Lung microvascular endothelial cell (primary cell): Measurements from ENCODE around the gene MYL9. TPM values are rescaled to one million over a fixed set of nuclear protein-coding genes. Genes with fewer than 3 reads are reported as not detected.
A peak's percentile ranks its signal among the peaks of the same experiment; 100 is the strongest.
"Not testable (repeated sequence)": the region's sequence is repeated elsewhere in the genome, so short reads cannot be mapped to it uniquely, and the experiment has no call there.

Experiments
- DNase-seq, 2 donors: peaks; one replicate each; pipeline versions ENCODE4 v3.0.0 to v3.0.0-alpha.2; 2010; ENCODE audit warnings: low read depth in 2 of 2
- total RNA-seq: library from RNA; depleted of rRNA; stranded (reverse); fragments of >200 nt; gene quantifications from 2 replicates; pipeline ENCODE4 v1.2.1, GENCODE V29; 2014

The MYL9 gene
- total RNA-seq, 1 donor from 2014 or later, result 0.60 TPM

DNA sequence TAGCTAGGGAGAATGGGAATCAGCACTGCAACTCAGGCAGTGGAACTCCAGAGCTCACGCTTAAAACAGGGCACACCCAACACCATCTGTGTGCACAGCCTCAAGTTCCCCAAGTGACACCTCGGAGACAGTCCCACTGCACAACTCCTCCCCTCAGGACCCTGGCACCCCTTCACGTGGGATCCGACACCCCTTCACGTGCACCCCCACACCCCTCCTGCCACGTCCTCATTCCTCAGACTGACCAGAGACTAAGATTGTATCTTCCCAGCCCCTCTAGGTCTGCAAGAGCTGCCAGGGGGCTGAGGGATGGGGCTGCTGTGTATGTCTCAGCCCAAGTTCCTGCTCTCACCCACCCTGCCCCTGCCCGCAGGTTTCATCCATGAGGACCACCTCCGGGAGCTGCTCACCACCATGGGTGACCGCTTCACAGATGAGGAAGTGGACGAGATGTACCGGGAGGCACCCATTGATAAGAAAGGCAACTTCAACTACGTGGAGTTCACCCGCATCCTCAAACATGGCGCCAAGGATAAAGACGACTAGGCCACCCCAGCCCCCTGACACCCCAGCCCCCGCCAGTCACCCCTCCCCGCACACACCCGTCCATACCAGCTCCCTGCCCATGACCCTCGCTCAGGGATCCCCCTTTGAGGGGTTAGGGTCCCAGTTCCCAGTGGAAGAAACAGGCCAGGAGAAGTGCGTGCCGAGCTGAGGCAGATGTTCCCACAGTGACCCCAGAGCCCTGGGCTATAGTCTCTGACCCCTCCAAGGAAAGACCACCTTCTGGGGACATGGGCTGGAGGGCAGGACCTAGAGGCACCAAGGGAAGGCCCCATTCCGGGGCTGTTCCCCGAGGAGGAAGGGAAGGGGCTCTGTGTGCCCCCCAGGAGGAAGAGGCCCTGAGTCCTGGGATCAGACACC is 7.6 kb downstream of the MYL9 start:
- DNase-seq, result no peak

DNA sequence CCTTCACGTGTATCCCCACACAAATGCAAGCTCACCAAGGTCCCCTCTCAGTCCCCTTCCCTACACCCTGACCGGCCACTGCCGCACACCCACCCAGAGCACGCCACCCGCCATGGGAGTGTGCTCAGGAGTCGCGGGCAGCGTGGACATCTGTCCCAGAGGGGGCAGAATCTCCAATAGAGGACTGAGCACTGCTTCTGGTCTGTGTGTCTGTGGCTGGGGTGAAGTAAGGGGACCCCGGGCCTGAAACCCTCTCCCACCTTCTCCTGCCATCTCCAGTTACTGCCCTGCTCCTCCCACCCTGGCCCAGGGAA is 8.3 kb downstream of the MYL9 start:
- DNase-seq, result no peak

DNA sequence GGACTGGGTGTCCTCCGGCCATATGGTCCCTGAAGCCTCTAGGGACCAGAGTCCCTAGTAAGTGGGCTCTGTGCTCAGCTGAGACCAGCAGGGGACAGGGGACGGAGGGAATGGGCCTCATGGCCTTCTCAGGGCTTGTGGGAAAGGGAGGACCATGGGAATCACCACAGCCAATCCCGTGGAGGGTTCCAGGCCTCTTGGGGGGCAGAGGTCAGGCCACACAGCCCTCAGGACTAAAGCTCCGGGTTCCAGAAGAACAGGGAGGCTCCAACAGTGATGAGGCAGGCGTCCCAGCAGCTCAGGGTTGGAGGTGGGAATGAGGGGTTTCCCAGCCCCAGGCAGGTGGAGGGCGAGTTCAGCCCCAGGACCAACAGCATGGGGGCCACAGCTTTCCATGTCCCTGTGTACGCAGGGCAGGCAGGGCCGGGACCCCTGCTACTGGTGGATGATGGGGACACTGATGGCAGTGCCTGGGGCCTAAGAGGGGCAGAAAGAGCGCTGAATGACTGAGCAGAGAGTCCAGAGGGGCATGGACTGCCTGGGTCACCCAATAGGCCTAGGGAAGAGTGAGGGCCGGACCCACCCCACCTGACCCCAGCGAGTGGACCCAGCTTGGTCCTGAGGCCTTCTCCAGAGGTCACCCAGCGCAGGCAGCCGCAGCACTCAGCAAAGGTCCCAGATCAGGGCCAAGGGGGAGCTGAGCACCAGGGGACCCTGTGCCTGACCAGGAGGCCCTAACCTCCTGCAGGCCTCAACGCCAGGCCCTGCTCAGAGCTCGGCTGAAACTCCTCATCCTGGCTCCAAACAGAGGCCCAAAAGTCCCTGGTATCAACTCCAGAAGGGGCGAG is 8.8 kb downstream of the MYL9 start:
- DNase-seq, result no peak

DNA sequence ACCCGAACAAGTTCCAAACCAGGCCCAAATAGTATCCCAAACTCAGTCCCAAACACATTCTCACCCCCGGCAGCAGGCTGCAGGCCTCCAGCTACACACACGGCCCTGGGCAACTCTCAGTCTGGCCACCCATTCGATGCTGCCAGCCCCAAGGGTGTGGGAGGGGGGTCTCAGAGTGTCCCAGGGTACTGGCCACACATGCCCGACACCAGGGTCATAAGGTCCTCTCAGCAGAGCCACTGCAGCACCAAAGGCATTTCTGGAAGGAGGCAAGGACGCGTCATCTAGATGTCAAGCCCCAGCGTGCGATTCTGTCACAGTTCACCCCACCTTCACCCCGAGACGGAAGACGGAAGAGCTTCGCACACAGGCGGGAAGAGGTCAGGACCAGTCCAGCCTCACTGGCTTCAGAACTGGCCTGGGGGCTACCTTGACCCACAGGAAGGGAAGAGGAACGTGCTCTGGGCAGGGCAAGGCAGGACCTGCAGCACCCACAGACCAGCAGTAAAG is 9.5 kb downstream of the MYL9 start:
- no peak for DNase-seq

DNA sequence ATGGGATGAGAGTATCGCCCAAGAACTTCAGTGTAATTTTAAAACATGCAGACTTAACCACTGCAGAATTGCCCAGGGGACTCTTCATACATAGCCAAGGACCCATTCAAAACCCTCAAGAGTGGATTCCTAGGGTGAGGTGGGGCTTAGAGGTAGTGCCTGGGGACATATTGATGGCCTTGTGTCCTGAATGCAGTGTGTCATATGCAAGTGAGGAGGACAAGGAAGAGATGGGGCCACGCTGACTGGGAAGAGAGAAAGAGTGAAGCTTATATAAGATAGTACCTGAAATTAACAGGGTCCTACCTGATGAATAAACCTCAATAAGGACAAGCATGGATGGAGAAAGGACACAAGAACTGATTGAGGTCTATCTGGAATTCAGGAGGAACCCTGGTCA is 13.9 kb downstream of the MYL9 start:
- no peak for DNase-seq

DNA sequence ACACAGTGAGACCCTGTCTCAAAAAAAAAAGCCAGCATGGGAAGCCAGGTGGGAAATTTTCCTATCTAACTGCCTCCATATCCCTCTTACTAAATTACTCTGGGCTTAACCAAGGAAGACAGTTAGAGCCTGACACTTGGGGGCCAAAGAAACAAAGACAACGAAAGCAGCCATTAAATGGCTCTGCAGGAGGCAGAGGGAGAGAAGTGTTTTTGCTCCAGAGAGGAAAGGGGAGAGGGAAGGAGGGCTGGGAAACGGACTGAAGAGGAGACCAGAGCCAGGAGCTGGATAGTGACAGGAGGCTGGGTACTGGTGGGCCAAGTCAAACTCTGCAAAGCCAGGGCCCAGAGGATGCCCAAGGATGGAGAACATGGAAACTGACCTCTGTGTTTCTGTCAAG is 21.4 kb downstream of the MYL9 start:
- no peak for DNase-seq

DNA sequence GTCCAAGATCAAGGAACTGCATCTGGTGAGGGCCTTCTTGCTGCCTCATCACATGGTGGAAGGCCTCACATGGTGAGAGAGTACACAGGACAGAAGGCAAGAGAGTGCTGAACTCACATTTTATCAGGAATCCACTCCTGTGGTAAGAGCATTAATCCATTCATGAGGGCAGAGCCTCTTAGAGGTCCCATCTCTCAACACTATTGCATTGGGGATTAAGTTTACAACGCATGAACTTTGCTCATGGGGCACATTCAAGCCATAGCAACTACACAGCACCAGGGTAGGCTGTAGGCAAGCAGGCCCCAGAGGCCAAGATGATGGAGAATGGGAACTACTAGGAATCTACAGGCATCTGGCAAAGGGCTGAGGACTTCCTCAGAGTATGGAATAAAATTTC is 22.1 kb downstream of the MYL9 start:
- DNase-seq, result no peak

DNA sequence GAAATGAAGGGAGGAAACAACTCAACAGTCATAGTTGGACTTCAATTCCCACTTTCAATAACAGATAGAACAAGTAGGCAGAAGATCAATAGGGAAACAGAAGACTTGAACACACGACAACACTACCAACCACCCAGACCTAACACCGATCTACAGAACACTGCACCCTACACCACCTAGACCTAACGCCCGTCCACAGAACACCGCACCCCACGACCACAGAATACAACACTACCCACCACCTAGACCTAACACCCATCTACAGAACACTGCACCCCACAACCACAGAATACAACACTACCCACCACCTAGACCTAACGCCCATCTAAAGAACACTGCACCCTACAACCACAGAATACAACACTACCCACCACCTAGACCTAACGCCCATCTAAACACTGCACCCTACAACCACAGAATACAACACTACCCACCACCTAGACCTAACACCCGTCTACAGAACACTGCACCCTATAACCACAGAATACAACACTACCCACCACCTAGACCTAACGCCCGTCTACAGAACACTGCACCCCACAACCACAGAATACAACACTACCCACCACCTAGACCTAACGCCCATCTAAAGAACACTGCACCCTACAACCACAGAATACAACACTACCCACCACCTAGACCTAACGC is 22.9 kb downstream of the MYL9 start:
- DNase-seq, result not testable (repeated sequence)

DNA sequence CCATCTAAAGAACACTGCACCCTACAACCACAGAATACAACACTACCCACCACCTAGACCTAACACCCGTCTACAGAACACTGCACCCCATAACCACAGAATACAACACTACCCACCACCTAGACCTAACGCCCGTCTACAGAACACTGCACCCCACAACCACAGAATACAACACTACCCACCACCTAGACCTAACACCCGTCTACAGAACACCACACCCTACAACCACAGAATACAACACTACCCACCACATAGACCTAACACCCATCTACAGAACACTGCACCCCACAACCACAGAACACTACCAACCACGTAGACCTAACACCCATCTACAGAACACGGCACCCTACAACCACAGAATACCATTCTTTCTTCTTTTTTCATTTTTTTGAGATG is 23.4 kb downstream of the MYL9 start:
- DNase-seq, result not testable (repeated sequence)

DNA sequence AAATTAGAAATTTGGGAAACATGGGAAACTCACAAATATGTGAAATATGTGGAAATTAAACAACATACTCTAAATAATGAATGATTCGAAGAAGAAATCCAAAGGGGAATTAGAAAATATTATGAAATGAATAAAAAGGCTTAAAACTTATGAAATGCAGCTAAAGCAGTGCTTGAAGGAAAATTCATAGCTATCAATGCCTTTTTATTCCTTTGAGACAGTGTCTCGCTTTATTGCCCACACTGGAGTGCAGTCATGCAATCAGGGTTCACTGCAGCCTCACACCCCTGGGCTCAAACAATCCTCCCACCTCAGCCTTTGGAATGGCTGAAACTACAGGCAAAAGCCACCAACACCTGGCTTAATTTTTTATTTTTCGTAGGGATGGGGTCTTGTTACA is 24.2 kb downstream of the MYL9 start:
- no peak for DNase-seq

DNA sequence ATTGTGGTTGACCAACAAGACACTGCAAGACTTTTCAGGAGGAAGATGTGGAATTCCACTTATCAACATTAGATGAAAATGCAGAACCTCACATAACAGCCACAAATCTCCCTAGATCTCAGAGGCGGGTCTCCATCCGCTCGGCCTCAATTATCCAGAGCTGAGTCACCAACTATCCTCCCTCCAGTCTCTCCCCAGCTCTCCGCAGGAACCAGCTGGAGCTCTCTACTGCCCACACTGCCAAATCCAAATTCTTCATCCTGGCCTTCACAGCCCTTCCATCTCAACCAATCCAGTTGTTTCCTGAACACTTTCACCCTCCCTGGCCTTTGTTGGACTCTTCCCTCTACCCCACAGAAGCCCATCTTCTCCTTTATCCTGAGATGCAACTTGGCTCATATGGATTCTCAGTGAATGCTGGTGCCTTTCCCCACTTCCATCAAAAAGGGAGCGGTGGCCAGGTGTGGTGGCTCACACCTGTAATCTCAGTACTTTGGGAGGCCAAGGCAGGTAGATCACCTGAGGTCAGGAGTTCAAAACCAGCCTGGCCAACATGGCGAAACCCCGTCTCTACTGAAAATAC is 28.6 kb downstream of the MYL9 start:
- DNase-seq, result peak in 1 of 2 donors; percentile 46

DNA sequence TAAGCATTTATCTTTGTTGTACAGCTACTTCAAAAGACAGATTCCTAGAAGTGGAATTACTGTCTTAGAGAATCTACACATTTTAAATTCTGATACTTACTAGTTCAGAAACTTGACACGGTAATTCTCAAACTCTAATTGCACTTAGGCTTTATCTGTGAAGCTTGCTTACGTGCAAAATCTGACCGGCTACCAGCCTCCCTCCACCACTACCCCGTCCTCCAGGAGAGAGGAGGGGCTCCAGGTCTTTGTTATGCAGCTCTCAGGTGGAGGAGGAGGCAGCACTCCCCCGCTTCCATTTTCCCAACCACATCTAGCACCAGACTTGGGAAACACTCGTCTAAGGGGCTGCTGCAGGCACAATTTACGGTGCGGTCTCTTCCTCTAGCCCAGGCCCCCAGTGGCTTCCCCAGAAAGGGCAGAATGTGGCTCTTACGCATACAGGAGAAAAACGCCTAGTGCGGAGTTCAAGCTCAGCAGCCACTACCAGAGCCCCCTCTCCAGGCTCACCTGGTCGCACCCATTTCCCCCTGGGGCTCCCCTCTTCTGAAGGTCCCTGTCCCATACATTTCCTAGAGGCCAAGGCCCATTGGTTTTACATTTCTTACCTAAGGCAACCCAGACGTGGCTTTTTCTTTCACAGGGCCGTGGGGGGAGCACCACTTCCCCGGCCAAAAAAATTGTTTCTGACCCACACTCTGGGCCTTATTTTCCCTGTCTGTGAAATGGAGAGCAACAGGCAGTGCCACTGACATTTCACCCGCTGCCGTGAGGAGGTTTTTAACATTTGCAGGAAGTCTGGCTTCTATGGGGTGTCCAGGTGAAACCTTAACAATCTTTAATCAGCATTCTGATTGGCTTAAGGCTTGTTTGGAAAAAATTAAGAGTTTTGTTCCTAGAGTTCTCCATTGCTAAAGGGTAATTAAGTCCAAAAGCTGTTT is 30.5 kb downstream of the MYL9 start:
- DNase-seq, result no peak

DNA sequence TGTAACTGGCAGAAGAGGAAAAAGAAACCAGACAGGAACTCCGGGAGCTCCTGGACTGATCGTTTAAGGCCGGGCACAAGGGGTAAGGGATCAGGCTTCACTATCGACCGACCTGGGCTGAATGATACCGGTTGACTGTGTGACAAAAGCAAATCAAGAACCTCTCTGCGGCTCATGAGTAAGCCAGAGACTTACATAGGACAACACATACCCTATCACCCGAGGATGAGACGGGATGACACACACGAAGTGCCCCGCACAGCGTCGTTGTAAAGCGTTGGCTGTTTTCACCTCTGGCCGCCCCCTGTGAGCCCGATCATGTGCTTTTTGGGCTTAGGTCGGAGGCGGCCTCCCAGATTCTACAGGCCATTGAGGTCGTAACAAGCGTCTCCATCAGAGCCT is 31.4 kb downstream of the MYL9 start:
- peak; percentile 12 to 20 for DNase-seq

DNA sequence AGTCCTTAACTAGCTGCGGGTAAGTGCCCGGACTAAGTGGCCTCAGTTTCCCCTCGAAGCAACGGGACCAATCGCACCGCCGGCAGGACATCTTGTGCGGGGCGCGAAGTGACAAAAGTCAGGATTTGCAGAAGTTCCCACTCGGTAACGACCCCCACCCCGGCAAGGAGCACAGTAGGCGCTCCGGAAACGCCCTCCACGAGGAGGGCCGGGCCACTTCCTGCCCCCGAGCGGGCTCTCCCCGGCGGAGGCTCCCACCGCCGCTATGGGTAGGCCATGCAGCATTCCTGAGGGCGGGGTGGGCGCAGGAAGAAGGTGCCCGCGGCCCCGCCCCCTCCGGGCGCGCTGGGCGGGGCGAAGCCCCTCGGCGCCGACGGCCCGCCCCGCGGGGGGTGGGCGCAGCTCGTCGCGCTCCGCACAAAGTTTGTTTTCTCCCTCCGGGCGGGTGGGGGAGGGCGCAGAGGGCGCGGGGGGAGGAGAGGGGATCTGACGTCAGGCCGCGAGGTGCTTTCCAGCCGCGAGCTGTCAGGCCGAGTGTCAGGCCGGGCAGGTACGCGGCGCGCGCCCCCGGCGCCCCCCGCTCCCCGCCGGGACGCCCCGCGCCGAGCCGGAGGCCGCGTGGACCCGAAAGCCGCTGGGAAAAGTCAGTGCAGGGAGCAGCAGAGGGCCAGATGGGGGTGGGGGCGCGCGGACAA is 31.9 kb downstream of the MYL9 start, which contains the start of gene TGIF2:
TSS of gene TGIF2 (plus strand) at position 495 of the 695 bp plus-strand sequence. CDS start 5,178 bp downstream, outside the sequence.
- DNase-seq, result peak; percentile 62 to 93

DNA sequence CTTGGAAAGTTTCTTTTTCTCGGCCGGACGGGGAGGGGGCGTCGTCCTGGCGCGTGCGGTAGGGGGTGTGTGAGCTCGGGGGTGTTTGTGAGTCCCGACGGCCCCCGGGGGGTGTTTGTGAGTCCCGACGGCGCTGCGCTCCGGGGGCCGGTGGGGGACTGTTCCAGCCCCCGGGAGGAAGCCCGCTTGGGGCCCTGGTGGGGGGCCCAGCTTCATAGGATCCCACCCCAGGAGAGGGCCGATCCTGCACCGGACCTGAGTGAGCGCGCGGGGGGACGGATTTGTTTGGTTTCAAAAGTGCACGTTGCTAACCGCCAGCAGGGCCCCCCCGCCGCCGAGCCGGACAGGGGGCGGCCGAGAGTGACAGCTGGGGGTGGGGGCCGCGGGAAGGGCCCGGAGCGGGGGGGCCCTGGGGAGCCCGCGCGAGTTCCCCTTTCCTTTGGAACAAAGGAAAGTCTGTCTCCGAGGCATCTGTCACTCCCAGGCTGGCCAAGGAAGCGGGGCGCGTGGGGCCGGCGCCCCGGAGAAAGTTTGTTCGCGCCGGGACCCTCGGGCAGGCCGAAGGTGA is 32.6 kb downstream of the MYL9 start:
- peak; percentile 19 to 57 for DNase-seq

DNA sequence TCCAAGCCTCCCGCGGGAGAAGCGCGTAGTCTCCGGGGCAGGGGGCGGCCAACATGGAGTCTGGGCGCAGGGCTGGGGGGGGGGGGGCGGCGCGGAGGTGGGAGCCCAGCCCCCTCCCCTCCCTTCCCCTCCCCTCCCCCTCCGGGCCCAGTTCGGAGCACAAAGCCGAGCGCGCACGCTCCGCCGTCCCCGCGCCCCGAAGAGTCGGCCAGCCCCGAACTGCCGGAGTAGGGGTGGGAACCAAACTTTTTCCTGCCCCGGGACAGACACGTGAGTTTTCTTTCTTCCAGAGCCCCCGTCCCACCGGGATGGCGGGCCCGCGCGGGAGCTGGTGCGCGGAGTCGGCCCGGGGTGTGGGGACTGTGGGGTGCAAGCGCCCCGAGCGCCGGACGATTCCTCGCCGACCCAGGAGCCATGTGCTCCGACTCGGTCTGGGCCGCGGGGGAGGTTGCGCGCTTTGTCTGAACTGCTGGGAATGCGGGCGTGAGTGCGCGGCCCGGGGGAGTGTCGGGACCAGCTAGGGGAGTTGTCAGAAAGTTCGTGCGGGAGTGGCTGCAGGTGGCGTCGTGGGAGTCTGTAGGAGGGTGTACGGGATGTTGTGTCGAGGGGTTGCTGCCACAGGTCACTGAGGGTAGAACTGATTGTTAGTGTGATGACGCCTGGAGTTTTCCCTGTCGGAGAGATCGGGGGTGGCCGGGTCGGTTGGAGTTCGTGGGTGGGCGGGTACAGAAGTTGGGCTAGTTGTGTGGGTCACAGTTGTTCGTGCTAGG is 33.2 kb downstream of the MYL9 start:
- peak; percentile 40 to 69 for DNase-seq

DNA sequence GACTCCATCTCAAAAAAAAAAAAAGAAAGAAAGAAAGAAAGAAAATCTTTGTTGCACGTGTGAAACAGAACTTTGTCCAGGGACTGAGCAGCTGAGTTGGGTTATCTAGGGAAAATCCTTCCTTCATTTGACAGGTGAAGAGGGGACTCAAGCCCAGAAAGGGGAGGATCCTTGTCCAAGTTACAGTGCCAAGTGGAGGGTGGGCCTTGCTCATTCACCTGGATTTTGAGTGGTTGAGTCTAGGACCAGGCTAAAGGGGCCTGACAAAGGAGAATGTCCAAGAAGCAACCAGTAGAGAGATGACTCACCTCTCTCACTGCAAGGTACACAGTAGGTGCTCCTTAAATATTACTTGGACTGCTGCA is 34.7 kb downstream of the MYL9 start:
- DNase-seq, result no peak

DNA sequence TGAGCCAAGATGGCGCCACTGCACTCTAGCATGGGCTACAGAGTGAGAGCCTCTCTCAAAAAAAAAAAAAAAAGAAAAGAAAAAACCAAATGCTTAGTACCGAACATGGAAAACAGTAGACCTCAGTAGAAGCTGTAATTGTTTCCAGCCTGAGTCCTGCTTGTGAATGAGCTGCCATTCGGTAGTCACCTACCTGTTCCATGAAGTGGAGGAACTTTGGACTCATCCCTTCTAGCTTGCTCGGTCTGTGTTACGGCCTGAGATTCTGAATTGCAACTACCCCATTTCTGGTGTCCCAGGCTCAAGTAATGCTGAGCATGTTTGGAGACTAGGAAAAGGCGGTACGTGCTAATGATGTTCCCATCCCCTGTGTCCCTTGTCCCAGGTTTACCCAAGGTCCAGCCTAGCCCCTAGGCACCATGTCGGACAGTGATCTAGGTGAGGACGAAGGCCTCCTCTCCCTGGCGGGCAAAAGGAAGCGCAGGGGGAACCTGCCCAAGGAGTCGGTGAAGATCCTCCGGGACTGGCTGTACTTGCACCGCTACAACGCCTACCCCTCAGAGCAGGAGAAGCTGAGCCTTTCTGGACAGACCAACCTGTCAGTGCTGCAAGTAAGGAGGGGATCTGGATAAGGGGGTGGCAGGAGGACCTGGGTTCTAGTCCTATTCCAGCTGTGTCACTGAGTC is 37.2 kb downstream of the MYL9 start:
- no peak for DNase-seq
